ENCODE results near the gene C5orf46.
"Not testable (repeated sequence)": the region's sequence is repeated elsewhere in the genome, so short reads cannot be mapped to it uniquely, and the experiment has no call there.

C5orf46 gene

GRCh38 chr5:147876141-147876540 is 30.2 kb downstream of the C5orf46 start:
- Histone ChIP-seq H3K27me3 (replicated peaks; ENCODE audit: insufficient read depth, low read length) (no peaks in the 10 kb centered on the region), H3K9me2 (replicated peaks; ENCODE audit: insufficient read depth, low read length) (no peaks in the 10 kb centered on the region), H2AFZ (ENCODE audit: low read length) (no peak overlapping the region), H3K4me3 (ENCODE audit: low read length) (no peak overlapping the region), H3K9me3 (replicated peaks; ENCODE audit: insufficient read depth, low read length) (no peaks in the 10 kb centered on the region), H4K20me1 (ENCODE audit: insufficient read depth, low read length) (no peaks in the 10 kb centered on the region), H3K4me1 (ENCODE audit: low read length) (no peaks in the 10 kb centered on the region), H3K79me2 (ENCODE audit: low read length) (no peaks in the 10 kb centered on the region), H3K4me2 (ENCODE audit: low read depth, low read length) (no peak overlapping the region), H3F3A (ENCODE audit: insufficient read depth, low read length) (no peaks in the 10 kb centered on the region), H3K36me3 (replicated peaks; ENCODE audit: insufficient read depth, low read length) (no peaks in the 10 kb centered on the region), H3K27ac (ENCODE audit: low read length) (no peak overlapping the region), H3K9ac (ENCODE audit: low read length) (no peak overlapping the region)
- TF ChIP-seq CTCF (IDR thresholded peaks at IDR 0.05; ENCODE audit: low read length) (no peak), EZH2 (optimal IDR thresholded peaks at IDR 0.05; ENCODE audit: low read depth, low read length) (no peak), EZH2phosphoT487 (IDR thresholded peaks at IDR 0.05; ENCODE audit: low read length) (no peak)
- no peak for DNase-seq

GRCh38 chr5:147874910-147875367 is 31.4 kb downstream of the C5orf46 start:
- Histone ChIP-seq H3K79me2 (ENCODE audit: low read length) (no peaks in the 10 kb centered on the region), H3K9me2 (replicated peaks; ENCODE audit: insufficient read depth, low read length) (no peaks in the 10 kb centered on the region), H4K20me1 (ENCODE audit: insufficient read depth, low read length) (no peaks in the 10 kb centered on the region), H3F3A (ENCODE audit: insufficient read depth, low read length) (no peaks in the 10 kb centered on the region), H3K4me2 (ENCODE audit: low read depth, low read length) (no peak overlapping the region), H3K9ac (ENCODE audit: low read length) (no peak overlapping the region), H3K27me3 (replicated peaks; ENCODE audit: insufficient read depth, low read length) (no peaks in the 10 kb centered on the region), H3K36me3 (replicated peaks; ENCODE audit: insufficient read depth, low read length) (no peaks in the 10 kb centered on the region), H3K4me1 (ENCODE audit: low read length) (no peaks in the 10 kb centered on the region), H3K27ac (ENCODE audit: low read length) (no peak overlapping the region), H3K4me3 (ENCODE audit: low read length) (no peak overlapping the region), H3K9me3 (replicated peaks; ENCODE audit: insufficient read depth, low read length) (no peaks in the 10 kb centered on the region), H2AFZ (ENCODE audit: low read length) (no peak overlapping the region)
- TF ChIP-seq EZH2 (optimal IDR thresholded peaks at IDR 0.05; ENCODE audit: low read depth, low read length) (no peak), CTCF (IDR thresholded peaks at IDR 0.05; ENCODE audit: low read length) (no peak), EZH2phosphoT487 (IDR thresholded peaks at IDR 0.05; ENCODE audit: low read length) (no peak)
- DNase-seq: no peak

GRCh38 chr5:147874118-147874875 is 32.0 kb downstream of the C5orf46 start:
- H3K9me2 ChIP-seq (replicated peaks; ENCODE audit: insufficient read depth, low read length); H3F3A ChIP-seq (ENCODE audit: insufficient read depth, low read length); H3K27ac ChIP-seq (ENCODE audit: low read length); H3K9ac ChIP-seq (ENCODE audit: low read length); H3K27me3 ChIP-seq (replicated peaks; ENCODE audit: insufficient read depth, low read length); DNase-seq; H3K4me3 ChIP-seq (ENCODE audit: low read length); H3K4me1 ChIP-seq (ENCODE audit: low read length); H3K79me2 ChIP-seq (ENCODE audit: low read length); H4K20me1 ChIP-seq (ENCODE audit: insufficient read depth, low read length); H2AFZ ChIP-seq (ENCODE audit: low read length); H3K9me3 ChIP-seq (replicated peaks; ENCODE audit: insufficient read depth, low read length); H3K4me2 ChIP-seq (ENCODE audit: low read depth, low read length); H3K36me3 ChIP-seq (replicated peaks; ENCODE audit: insufficient read depth, low read length): not testable (repeated sequence)

GRCh38 chr5:147872744-147873435 is 33.4 kb downstream of the C5orf46 start:
- not testable (repeated sequence) for H3F3A ChIP-seq (ENCODE audit: insufficient read depth, low read length); H3K9me2 ChIP-seq (replicated peaks; ENCODE audit: insufficient read depth, low read length); H2AFZ ChIP-seq (ENCODE audit: low read length); H3K4me1 ChIP-seq (ENCODE audit: low read length); H3K4me3 ChIP-seq (ENCODE audit: low read length); H4K20me1 ChIP-seq (ENCODE audit: insufficient read depth, low read length); H3K9ac ChIP-seq (ENCODE audit: low read length); DNase-seq; H3K36me3 ChIP-seq (replicated peaks; ENCODE audit: insufficient read depth, low read length); H3K4me2 ChIP-seq (ENCODE audit: low read depth, low read length); H3K79me2 ChIP-seq (ENCODE audit: low read length); H3K9me3 ChIP-seq (replicated peaks; ENCODE audit: insufficient read depth, low read length); H3K27ac ChIP-seq (ENCODE audit: low read length); H3K27me3 ChIP-seq (replicated peaks; ENCODE audit: insufficient read depth, low read length)

GRCh38 chr5:147871980-147872549 is 34.3 kb downstream of the C5orf46 start:
- H3K4me2 ChIP-seq (ENCODE audit: low read depth, low read length); H3K9me3 ChIP-seq (replicated peaks; ENCODE audit: insufficient read depth, low read length); H3K4me1 ChIP-seq (ENCODE audit: low read length); H2AFZ ChIP-seq (ENCODE audit: low read length); H3K9me2 ChIP-seq (replicated peaks; ENCODE audit: insufficient read depth, low read length); DNase-seq; H3K4me3 ChIP-seq (ENCODE audit: low read length); H3K9ac ChIP-seq (ENCODE audit: low read length); H3K79me2 ChIP-seq (ENCODE audit: low read length); H4K20me1 ChIP-seq (ENCODE audit: insufficient read depth, low read length); H3K27me3 ChIP-seq (replicated peaks; ENCODE audit: insufficient read depth, low read length); H3K36me3 ChIP-seq (replicated peaks; ENCODE audit: insufficient read depth, low read length); H3F3A ChIP-seq (ENCODE audit: insufficient read depth, low read length); H3K27ac ChIP-seq (ENCODE audit: low read length): not testable (repeated sequence)

GRCh38 chr5:147869892-147870291 is 36.4 kb downstream of the C5orf46 start:
- H3K4me1 ChIP-seq (ENCODE audit: low read length); H3K4me2 ChIP-seq (ENCODE audit: low read depth, low read length); H3K9me3 ChIP-seq (replicated peaks; ENCODE audit: insufficient read depth, low read length); H3K4me3 ChIP-seq (ENCODE audit: low read length); H3F3A ChIP-seq (ENCODE audit: insufficient read depth, low read length); H3K27me3 ChIP-seq (replicated peaks; ENCODE audit: insufficient read depth, low read length); H4K20me1 ChIP-seq (ENCODE audit: insufficient read depth, low read length); H3K36me3 ChIP-seq (replicated peaks; ENCODE audit: insufficient read depth, low read length); H3K9ac ChIP-seq (ENCODE audit: low read length); H3K27ac ChIP-seq (ENCODE audit: low read length); DNase-seq; H3K79me2 ChIP-seq (ENCODE audit: low read length); H2AFZ ChIP-seq (ENCODE audit: low read length); H3K9me2 ChIP-seq (replicated peaks; ENCODE audit: insufficient read depth, low read length): not testable (repeated sequence)

Measured in MM.1S (cell line).